ENCODE measurements around the gene SMARCA2.

The SMARCA2 gene

DNA sequence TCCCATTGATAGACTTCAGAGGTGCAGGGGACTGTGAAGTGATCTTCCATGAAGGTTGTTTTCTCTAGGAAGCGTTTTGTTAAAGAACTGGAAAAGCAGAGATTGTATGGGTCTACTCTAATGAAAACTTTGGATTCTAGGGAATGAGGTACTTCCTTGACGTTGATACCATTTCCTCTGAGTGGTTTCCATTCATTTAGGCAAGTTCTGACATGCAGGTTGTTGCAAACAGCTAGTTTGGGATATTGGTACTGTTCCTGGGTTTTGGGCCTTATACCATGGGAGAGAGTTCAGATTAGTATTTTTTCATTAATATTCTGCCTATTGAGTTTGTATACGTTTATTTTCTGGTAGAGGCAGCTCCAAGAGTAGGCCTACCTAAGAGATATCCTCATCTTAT, 25.7 kb downstream of the SMARCA2 start:
- H2AFZ ChIP-seq (ENCODE audit: insufficient read depth, low read length, poor library complexity) = no peak overlapping the region

DNA sequence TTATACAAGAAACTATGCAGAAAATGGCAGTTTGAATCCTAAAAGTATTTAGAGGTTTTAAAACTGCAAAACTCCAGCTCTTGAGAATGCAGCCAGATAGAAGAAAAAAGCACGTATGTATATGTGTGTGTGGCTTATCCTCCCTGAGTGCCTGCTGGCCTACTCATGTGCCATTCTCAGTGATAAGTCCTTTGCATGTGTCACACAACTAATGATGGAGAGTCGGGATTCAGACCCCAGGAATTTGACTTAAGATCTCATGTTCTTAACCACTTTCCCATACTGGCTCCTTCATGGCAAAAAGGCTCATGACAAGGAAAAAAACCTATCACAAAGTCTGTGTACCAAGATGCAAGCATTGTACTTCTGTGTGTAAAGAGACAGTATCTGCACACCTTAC, 26.6 kb downstream of the SMARCA2 start:
- H3K79me1 ChIP-seq (ENCODE audit: low read length) = peaks cover 6% of the 10 kb centered on the region
- no peak overlapping the region for H2BK5ac ChIP-seq (ENCODE audit: low read depth, low read length, poor library complexity)
- H2AK5ac ChIP-seq (ENCODE audit: low read length) = no peak overlapping the region
- H2BK120ac ChIP-seq (ENCODE audit: insufficient read depth, low read length, poor library complexity) = no peak overlapping the region
- no peak overlapping the region for H2AFZ ChIP-seq (ENCODE audit: insufficient read depth, low read length, poor library complexity)
- H3K9ac ChIP-seq (ENCODE audit: low read length) = no peak overlapping the region
- no peak overlapping the region for H3K4me3 ChIP-seq (ENCODE audit: low read depth, low read length)
- no peak overlapping the region for H4K12ac ChIP-seq (ENCODE audit: low read depth, low read length)
- H4K8ac ChIP-seq (ENCODE audit: low read depth, low read length) = no peak overlapping the region
- DNase-seq = no peak
- H2BK12ac ChIP-seq (ENCODE audit: low read length) = no peak overlapping the region
- no peaks in the 10 kb centered on the region for H3K27me3 ChIP-seq (ENCODE audit: insufficient read depth, low read length)
- H3K4ac ChIP-seq (ENCODE audit: low read depth, low read length) = no peak overlapping the region
- H3K27ac ChIP-seq (ENCODE audit: low read depth, low read length) = no peak overlapping the region
- H3K14ac ChIP-seq (ENCODE audit: low read length) = no peak overlapping the region
- H3K18ac ChIP-seq (ENCODE audit: low read length) = no peak overlapping the region
- H4K91ac ChIP-seq (ENCODE audit: low read depth, low read length) = no peak overlapping the region
- H3K36me3 ChIP-seq (ENCODE audit: control insufficient read depth in 1 of 2, insufficient read depth in 2 of 2, low read length in 2 of 2) = peaks cover 8 to 17% of the 10 kb centered on the region in 2 experiments
- no CpG with 5 or more reads among the region's 2 CpGs for WGBS (ENCODE audit: extremely low coverage, insufficient coverage, insufficient read length)
- H3K9me3 ChIP-seq (ENCODE audit: insufficient read depth, low read depth, low read length) = no peaks in the 10 kb centered on the region
- H3K79me2 ChIP-seq (ENCODE audit: control insufficient read depth, insufficient read depth, low read length, poor library complexity) = no peaks in the 10 kb centered on the region
- peaks cover 5 to 13% of the 10 kb centered on the region in 2 experiments for H3K4me1 ChIP-seq (ENCODE audit: control insufficient read depth in 1 of 2, insufficient read depth in 2 of 2, low read length in 2 of 2)
- no peak overlapping the region for H3K23ac ChIP-seq (ENCODE audit: low read length)
- H3K4me2 ChIP-seq (ENCODE audit: low read length) = no peak overlapping the region

More for the DNA sequence above, 25.7 kb downstream of the SMARCA2 start:
- H3K27me3 ChIP-seq (ENCODE audit: insufficient read depth, low read length) = no peaks in the 10 kb centered on the region
- H3K4me3 ChIP-seq (ENCODE audit: low read depth, low read length) = no peak overlapping the region
- H2BK120ac ChIP-seq (ENCODE audit: insufficient read depth, low read length, poor library complexity) = no peak overlapping the region
- H3K36me3 ChIP-seq (ENCODE audit: control insufficient read depth in 1 of 2, insufficient read depth in 2 of 2, low read length in 2 of 2) = peaks cover 8 to 17% of the 10 kb centered on the region in 2 experiments
- no peak overlapping the region for H3K4ac ChIP-seq (ENCODE audit: low read depth, low read length)
- no peak overlapping the region for H2BK5ac ChIP-seq (ENCODE audit: low read depth, low read length, poor library complexity)
- WGBS (ENCODE audit: extremely low coverage, insufficient coverage, insufficient read length) = no CpG with 5 or more reads among the region's 3 CpGs
- no peak overlapping the region for H3K27ac ChIP-seq (ENCODE audit: low read depth, low read length)
- no peaks in the 10 kb centered on the region for H3K9me3 ChIP-seq (ENCODE audit: insufficient read depth, low read depth, low read length)
- H3K23ac ChIP-seq (ENCODE audit: low read length) = no peak overlapping the region
- no peak overlapping the region for H3K9ac ChIP-seq (ENCODE audit: low read length)
- no peak overlapping the region for H3K18ac ChIP-seq (ENCODE audit: low read length)
- no peak overlapping the region for H3K14ac ChIP-seq (ENCODE audit: low read length)
- H4K91ac ChIP-seq (ENCODE audit: low read depth, low read length) = no peak overlapping the region
- peaks cover 6% of the 10 kb centered on the region for H3K79me1 ChIP-seq (ENCODE audit: low read length)
- H3K4me2 ChIP-seq (ENCODE audit: low read length) = no peak overlapping the region
- no peak overlapping the region for H4K12ac ChIP-seq (ENCODE audit: low read depth, low read length)
- DNase-seq = no peak
- no peaks in the 10 kb centered on the region for H3K79me2 ChIP-seq (ENCODE audit: control insufficient read depth, insufficient read depth, low read length, poor library complexity)
- H2BK12ac ChIP-seq (ENCODE audit: low read length) = no peak overlapping the region
- H4K8ac ChIP-seq (ENCODE audit: low read depth, low read length) = no peak overlapping the region
- peaks cover 5 to 13% of the 10 kb centered on the region in 2 experiments for H3K4me1 ChIP-seq (ENCODE audit: control insufficient read depth in 1 of 2, insufficient read depth in 2 of 2, low read length in 2 of 2)
- H2AK5ac ChIP-seq (ENCODE audit: low read length) = no peak overlapping the region

- Histone ChIP-seq H3K23ac (ENCODE audit: low read length) (no peak overlapping the region), H3K4me2 (ENCODE audit: low read length) (no peak overlapping the region), H4K8ac (ENCODE audit: low read depth, low read length) (no peak overlapping the region), H3K9ac (ENCODE audit: low read length) (no peak overlapping the region), H3K36me3 (ENCODE audit: control insufficient read depth in 1 of 2, insufficient read depth in 2 of 2, low read length in 2 of 2) (peaks cover 12 to 21% of the 10 kb centered on the region in 2 experiments), H3K14ac (ENCODE audit: low read length) (no peak overlapping the region), H3K9me3 (ENCODE audit: insufficient read depth, low read depth, low read length) (no peaks in the 10 kb centered on the region), H3K79me2 (ENCODE audit: control insufficient read depth, insufficient read depth, low read length, poor library complexity) (no peaks in the 10 kb centered on the region), H3K4me1 (ENCODE audit: control insufficient read depth in 1 of 2, insufficient read depth in 2 of 2, low read length in 2 of 2) (peaks cover 10 to 21% of the 10 kb centered on the region in 2 experiments), H3K27me3 (ENCODE audit: insufficient read depth, low read length) (no peaks in the 10 kb centered on the region), H3K27ac (ENCODE audit: low read depth, low read length) (peak overlapping the region; percentile 77), H2BK120ac (ENCODE audit: insufficient read depth, low read length, poor library complexity) (no peak overlapping the region), H2AFZ (ENCODE audit: insufficient read depth, low read length, poor library complexity) (no peak overlapping the region), H2AK5ac (ENCODE audit: low read length) (no peak overlapping the region), H3K79me1 (ENCODE audit: low read length) (peaks cover 11% of the 10 kb centered on the region), H4K91ac (ENCODE audit: low read depth, low read length) (peak overlapping the region; percentile 26), H2BK12ac (ENCODE audit: low read length) (no peak overlapping the region), H4K12ac (ENCODE audit: low read depth, low read length) (no peak overlapping the region), H3K18ac (ENCODE audit: low read length) (no peak overlapping the region), H2BK5ac (ENCODE audit: low read depth, low read length, poor library complexity) (peak overlapping the region; percentile 16), H3K4me3 (ENCODE audit: low read depth, low read length) (no peak overlapping the region), H3K4ac (ENCODE audit: low read depth, low read length) (no peak overlapping the region)
- DNase-seq = no peak
- WGBS (ENCODE audit: extremely low coverage, insufficient coverage, insufficient read length) = no CpG with 5 or more reads among the region's 4 CpGs
These were observed 28.1 kb downstream of the SMARCA2 start for GRCh38 chr9:2043243-2043642.

DNA sequence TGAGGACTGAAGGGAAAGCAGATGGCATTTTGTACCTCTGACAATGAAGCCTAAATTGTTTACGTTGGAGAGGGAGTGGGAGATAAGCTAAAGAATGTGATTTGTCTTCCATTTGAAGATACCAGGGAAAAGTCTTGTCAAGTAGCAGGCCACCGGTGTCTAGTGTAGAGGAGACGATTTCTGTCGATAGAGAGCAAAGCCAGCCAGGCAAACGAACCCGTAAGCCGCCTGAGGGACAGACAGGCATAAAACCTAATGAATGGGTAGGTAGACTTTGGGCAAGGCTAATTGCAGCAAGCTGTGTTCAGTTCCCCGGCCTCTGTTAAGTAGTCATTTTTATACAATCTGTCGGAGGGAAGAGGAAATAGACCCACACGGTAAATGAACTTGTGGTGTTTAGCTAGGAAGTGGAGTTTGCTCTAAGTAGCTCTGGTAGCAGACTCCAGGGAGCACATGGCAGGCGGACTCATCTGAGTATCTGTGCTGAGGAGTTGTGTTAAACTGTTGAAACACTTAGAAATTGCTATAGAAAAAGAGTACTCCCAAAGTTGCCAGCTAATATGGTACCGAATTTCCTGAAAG, 28.8 kb downstream of the SMARCA2 start:
- Histone ChIP-seq H3K23ac (ENCODE audit: low read length) (no peak overlapping the region), H4K91ac (ENCODE audit: low read depth, low read length) (peak overlapping the region; percentile 39), H4K12ac (ENCODE audit: low read depth, low read length) (no peak overlapping the region), H2AK5ac (ENCODE audit: low read length) (no peak overlapping the region), H3K18ac (ENCODE audit: low read length) (no peak overlapping the region), H2BK120ac (ENCODE audit: insufficient read depth, low read length, poor library complexity) (peak overlapping the region; percentile 45), H3K4me1 (ENCODE audit: control insufficient read depth in 1 of 2, insufficient read depth in 2 of 2, low read length in 2 of 2) (peaks cover 10 to 21% of the 10 kb centered on the region in 2 experiments), H3K4me2 (ENCODE audit: low read length) (peak overlapping the region; percentile 38), H3K9me3 (ENCODE audit: insufficient read depth, low read depth, low read length) (no peaks in the 10 kb centered on the region), H3K79me2 (ENCODE audit: control insufficient read depth, insufficient read depth, low read length, poor library complexity) (no peaks in the 10 kb centered on the region), H3K14ac (ENCODE audit: low read length) (no peak overlapping the region), H3K4ac (ENCODE audit: low read depth, low read length) (no peak overlapping the region), H2BK12ac (ENCODE audit: low read length) (no peak overlapping the region), H3K4me3 (ENCODE audit: low read depth, low read length) (no peak overlapping the region), H4K8ac (ENCODE audit: low read depth, low read length) (peak overlapping the region; percentile 48), H3K79me1 (ENCODE audit: low read length) (peaks cover 11% of the 10 kb centered on the region), H3K9ac (ENCODE audit: low read length) (no peak overlapping the region), H3K27me3 (ENCODE audit: insufficient read depth, low read length) (no peaks in the 10 kb centered on the region), H3K27ac (ENCODE audit: low read depth, low read length) (peak overlapping the region; percentile 77), H2BK5ac (ENCODE audit: low read depth, low read length, poor library complexity) (peak overlapping the region; percentile 64), H3K36me3 (ENCODE audit: control insufficient read depth in 1 of 2, insufficient read depth in 2 of 2, low read length in 2 of 2) (peaks cover 12 to 21% of the 10 kb centered on the region in 2 experiments), H2AFZ (ENCODE audit: insufficient read depth, low read length, poor library complexity) (no peak overlapping the region)
- no peak for DNase-seq
- no CpG with 5 or more reads among the region's 12 CpGs for WGBS (ENCODE audit: extremely low coverage, insufficient coverage, insufficient read length)
